A549 (cell line): ENCODE measurements around the gene CHAF1A.

Source experiments
- CEBPB ChIP-seq, 2 experiments: fragments of >200 bp in 1 of 2; sonication (Bioruptor Twin) in 1 of 2; formaldehyde crosslinking in 1 of 2; IDR thresholded peaks; 2 replicates each; pipeline ENCODE4 v1.6.1; 2012 to 2016
- EP300 ChIP-seq, 2 experiments: fragments of >200 bp; sonication (Bioruptor Twin); formaldehyde crosslinking; IDR thresholded peaks; 2 replicates in 1 of 2; 3 replicates in 1 of 2; pipeline ENCODE4 v1.6.1; 2016 to 2017
- FOSL2 ChIP-seq, 2 experiments: fragments of 450-650 bp in 1 of 2; fragments of >200 bp in 1 of 2; sonication (Bioruptor Twin) in 1 of 2; formaldehyde crosslinking; IDR thresholded peaks; 2 replicates each; pipeline versions ENCODE4 v1.5.0 to v1.6.1; 2016 to 2020; ENCODE audit warnings: mild to moderate bottlenecking in 1 of 2, moderate library complexity in 1 of 2
- HDAC2 ChIP-seq: fragments of 200-600 bp; sonication (generic); IDR thresholded peaks from 2 replicates; pipeline ENCODE4 v1.6.1; 2016
- KDM1A ChIP-seq: fragments of 200-600 bp; sonication (generic); IDR thresholded peaks from 2 replicates; pipeline ENCODE4 v1.6.1; 2016; ENCODE audit warnings: low read depth, mild to moderate bottlenecking
- MYC ChIP-seq: IDR thresholded peaks from 2 replicates; pipeline ENCODE4 v1.6.1; 2012; ENCODE audit warnings: mild to moderate bottlenecking, inconsistent platforms, low read length, improper control_type of control experiment, borderline replicate concordance
- POLR2A ChIP-seq: IDR thresholded peaks from 2 replicates; pipeline ENCODE4 v1.6.1; 2012; ENCODE audit warnings: mild to moderate bottlenecking, low read length
- RAD21 ChIP-seq, 2 experiments: fragments of >200 bp in 1 of 2; sonication (Bioruptor Twin) in 1 of 2; formaldehyde crosslinking in 1 of 2; IDR thresholded peaks in 1 of 2; conservative IDR thresholded peaks in 1 of 2; 2 replicates in 1 of 2; 3 replicates in 1 of 2; pipeline ENCODE4 v1.6.1; 2012 to 2018; ENCODE audit warnings: inconsistent platforms in 1 of 2
- RFX5 ChIP-seq: fragments of 450-650 bp; IDR thresholded peaks from 2 replicates; pipeline ENCODE4 v1.7.1; 2014; ENCODE audit warnings: antibody characterized with exemption, mild to moderate bottlenecking, moderate library complexity
- ZFP36 ChIP-seq: fragments of 450-650 bp; IDR thresholded peaks from 2 replicates; pipeline ENCODE4 v1.6.1; 2014; ENCODE audit warnings: borderline replicate concordance; ENCODE audit not compliant: partially characterized antibody
- TF ChIP-seq, protein P1 (sequence below): IDR thresholded peaks from 2 replicates; pipeline ENCODE4 v1.6.1; 2012
- TF ChIP-seq, protein P2 (sequence below): fragments of >200 bp; sonication (Bioruptor Twin); formaldehyde crosslinking; IDR thresholded peaks from 3 replicates; pipeline ENCODE4 v1.5.1; 2016
- TF ChIP-seq, protein P3 (sequence below): fragments of 200-600 bp; sonication (generic); IDR thresholded peaks from 2 replicates; pipeline ENCODE4 v1.6.1; 2016; ENCODE audit warnings: antibody characterized with exemption, mild to moderate bottlenecking, moderate library complexity
- TF ChIP-seq, protein P4 (sequence below): fragments of 250-450 bp; sonication (Bioruptor Pico); IDR thresholded peaks from 2 replicates; pipeline ENCODE4 v1.5.0; 2020; ENCODE audit warnings: low read depth, mild to moderate bottlenecking, moderate library complexity

DNA sequence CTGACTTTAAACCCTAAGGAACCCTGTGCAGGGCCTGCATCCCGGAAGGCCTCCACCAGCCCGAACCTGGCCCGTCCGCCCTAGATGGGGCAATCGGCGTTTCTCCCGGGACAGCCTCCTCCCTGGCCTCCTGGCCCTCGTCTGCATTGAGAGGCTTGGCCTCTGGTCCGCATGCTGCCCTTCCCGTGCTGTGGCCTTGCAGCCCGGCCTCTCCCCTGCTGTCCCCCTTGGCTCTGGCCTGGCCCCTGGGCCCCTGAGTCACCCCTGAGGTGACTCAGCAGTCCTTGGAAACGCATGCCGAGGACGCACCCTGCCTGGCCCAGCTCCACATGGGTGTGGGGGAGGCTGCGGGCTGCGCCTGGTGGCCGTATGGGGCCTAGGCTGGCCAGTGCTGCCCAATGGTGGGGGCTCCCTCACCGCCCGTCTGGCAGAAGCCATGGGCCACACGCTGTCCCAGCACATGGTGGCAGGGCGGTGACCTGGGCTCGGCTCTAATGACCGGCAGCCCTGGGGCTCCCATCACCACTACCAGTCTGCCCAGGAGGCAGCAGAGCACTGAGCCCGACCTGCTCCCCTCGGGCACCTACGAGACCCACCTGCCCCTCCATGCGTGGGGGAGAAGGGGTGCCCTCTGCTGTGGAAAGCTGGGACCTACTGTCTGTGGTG, 27.8 kb upstream of the CHAF1A start:
- no peak for TF ChIP-seq EP300 (IDR thresholded peaks at IDR 0.05)
- no peak for TF ChIP-seq CEBPB (IDR thresholded peaks at IDR 0.05)
- TF ChIP-seq, protein P1, sequence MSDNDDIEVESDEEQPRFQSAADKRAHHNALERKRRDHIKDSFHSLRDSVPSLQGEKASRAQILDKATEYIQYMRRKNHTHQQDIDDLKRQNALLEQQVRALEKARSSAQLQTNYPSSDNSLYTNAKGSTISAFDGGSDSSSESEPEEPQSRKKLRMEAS: peak; percentile 96
- TF ChIP-seq, protein P2, sequence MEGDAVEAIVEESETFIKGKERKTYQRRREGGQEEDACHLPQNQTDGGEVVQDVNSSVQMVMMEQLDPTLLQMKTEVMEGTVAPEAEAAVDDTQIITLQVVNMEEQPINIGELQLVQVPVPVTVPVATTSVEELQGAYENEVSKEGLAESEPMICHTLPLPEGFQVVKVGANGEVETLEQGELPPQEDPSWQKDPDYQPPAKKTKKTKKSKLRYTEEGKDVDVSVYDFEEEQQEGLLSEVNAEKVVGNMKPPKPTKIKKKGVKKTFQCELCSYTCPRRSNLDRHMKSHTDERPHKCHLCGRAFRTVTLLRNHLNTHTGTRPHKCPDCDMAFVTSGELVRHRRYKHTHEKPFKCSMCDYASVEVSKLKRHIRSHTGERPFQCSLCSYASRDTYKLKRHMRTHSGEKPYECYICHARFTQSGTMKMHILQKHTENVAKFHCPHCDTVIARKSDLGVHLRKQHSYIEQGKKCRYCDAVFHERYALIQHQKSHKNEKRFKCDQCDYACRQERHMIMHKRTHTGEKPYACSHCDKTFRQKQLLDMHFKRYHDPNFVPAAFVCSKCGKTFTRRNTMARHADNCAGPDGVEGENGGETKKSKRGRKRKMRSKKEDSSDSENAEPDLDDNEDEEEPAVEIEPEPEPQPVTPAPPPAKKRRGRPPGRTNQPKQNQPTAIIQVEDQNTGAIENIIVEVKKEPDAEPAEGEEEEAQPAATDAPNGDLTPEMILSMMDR: 0 out of 3 replicates have a peak, but pooled peaks have one; percentile 4
- TF ChIP-seq, protein P3, sequence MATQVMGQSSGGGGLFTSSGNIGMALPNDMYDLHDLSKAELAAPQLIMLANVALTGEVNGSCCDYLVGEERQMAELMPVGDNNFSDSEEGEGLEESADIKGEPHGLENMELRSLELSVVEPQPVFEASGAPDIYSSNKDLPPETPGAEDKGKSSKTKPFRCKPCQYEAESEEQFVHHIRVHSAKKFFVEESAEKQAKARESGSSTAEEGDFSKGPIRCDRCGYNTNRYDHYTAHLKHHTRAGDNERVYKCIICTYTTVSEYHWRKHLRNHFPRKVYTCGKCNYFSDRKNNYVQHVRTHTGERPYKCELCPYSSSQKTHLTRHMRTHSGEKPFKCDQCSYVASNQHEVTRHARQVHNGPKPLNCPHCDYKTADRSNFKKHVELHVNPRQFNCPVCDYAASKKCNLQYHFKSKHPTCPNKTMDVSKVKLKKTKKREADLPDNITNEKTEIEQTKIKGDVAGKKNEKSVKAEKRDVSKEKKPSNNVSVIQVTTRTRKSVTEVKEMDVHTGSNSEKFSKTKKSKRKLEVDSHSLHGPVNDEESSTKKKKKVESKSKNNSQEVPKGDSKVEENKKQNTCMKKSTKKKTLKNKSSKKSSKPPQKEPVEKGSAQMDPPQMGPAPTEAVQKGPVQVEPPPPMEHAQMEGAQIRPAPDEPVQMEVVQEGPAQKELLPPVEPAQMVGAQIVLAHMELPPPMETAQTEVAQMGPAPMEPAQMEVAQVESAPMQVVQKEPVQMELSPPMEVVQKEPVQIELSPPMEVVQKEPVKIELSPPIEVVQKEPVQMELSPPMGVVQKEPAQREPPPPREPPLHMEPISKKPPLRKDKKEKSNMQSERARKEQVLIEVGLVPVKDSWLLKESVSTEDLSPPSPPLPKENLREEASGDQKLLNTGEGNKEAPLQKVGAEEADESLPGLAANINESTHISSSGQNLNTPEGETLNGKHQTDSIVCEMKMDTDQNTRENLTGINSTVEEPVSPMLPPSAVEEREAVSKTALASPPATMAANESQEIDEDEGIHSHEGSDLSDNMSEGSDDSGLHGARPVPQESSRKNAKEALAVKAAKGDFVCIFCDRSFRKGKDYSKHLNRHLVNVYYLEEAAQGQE: no peak
- no peak; a peak in 1 of 5 replicates for TF ChIP-seq RAD21 (conservative IDR thresholded peaks at IDR 0.05 in 1 of 2, IDR thresholded peaks at IDR 0.05 in 1 of 2)
- no peak for TF ChIP-seq RFX5
- TF ChIP-seq ZFP36: no peak
- peak; percentile 82; the same call in 1 of the 2 replicates for TF ChIP-seq MYC
- peak; percentile 73; the same call in 1 of the 2 replicates for TF ChIP-seq FOSL2 (IDR thresholded peaks at IDR 0.05)
- TF ChIP-seq FOSL2 (CRISPR knock-in tag; IDR thresholded peaks at IDR 0.05): peak; percentile 97
- no peak for TF ChIP-seq POLR2A
- no peak for TF ChIP-seq HDAC2
- TF ChIP-seq, protein P4, sequence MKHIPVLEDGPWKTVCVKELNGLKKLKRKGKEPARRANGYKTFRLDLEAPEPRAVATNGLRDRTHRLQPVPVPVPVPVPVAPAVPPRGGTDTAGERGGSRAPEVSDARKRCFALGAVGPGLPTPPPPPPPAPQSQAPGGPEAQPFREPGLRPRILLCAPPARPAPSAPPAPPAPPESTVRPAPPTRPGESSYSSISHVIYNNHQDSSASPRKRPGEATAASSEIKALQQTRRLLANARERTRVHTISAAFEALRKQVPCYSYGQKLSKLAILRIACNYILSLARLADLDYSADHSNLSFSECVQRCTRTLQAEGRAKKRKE: peak; percentile 89
- TF ChIP-seq KDM1A: no peak
